Suppressor macrophage treated with lipopolysaccharide for 1 hour (primary cell): ENCODE results near the gene TIMP1.
"Not testable (repeated sequence)": the region's sequence is repeated elsewhere in the genome, so short reads cannot be mapped to it uniquely, and the experiment has no call there.

Experiments used
- DNase-seq, 3 donors: peaks; one replicate each; pipeline ENCODE4 v3.0.0-alpha.2; 2020 to 2022

The TIMP1 gene

DNA sequence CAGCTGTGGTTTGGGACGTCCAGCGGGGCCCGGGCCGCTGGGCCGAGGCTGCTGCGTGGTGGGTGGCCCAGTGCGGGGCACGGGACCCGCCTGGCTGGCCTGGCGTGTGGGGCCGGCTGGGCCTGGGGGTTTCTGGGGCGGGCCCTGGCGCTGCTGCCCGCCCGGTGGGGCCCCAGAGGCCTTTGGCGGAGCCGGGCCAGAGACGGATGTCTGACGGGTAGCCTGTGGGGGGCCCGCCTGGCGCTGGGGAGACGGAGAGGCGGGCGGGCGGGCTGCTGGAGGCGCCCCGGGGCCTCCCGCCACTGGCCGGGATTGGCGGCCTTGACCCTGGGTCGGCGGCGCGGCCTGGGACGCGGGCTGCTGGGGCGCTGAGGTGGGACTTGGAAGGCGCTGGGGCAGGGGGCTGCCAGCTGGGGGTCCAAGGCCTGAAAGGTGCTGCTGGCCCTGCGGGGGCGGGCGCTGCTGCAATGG, 8.1 kb upstream of the TIMP1 start:
- DNase-seq: no peak

DNA sequence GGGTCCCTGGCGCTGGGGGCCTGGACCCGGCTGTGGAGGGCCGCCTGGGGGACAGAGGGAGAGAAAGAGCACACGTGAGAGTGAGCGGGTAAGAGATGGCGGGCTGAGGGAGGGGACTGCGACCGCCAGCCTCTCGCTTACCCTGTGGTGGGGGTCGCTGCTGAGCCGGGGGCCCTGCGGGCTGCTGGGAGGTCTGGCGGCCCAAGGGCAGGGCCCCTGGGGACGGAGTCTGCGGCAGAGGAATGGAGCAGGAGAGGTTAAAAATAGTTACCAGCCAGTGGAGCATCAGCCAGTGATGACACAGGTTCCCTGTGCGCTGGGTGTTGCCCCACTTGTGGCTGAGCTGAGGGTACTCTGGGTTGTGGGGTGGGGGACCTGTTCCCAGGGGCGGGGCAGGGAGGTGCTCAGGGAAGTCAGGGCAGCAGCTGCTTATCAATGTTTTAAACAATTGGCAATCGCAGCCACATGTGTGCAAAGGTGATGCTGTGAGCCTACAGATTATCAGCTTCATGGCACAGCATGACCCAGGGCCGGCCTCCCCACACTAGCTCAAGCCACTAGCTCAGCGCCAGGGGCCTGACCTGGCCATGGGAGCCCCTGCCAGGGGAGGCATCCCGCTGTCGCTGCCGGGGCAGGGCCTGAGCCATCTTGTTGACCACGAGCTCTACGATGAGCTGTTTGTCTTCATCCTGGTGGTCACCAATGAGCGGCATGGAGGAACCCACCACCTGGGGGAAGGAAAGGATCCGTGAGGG, 7.5 kb upstream of the TIMP1 start:
- DNase-seq: no peak

DNA sequence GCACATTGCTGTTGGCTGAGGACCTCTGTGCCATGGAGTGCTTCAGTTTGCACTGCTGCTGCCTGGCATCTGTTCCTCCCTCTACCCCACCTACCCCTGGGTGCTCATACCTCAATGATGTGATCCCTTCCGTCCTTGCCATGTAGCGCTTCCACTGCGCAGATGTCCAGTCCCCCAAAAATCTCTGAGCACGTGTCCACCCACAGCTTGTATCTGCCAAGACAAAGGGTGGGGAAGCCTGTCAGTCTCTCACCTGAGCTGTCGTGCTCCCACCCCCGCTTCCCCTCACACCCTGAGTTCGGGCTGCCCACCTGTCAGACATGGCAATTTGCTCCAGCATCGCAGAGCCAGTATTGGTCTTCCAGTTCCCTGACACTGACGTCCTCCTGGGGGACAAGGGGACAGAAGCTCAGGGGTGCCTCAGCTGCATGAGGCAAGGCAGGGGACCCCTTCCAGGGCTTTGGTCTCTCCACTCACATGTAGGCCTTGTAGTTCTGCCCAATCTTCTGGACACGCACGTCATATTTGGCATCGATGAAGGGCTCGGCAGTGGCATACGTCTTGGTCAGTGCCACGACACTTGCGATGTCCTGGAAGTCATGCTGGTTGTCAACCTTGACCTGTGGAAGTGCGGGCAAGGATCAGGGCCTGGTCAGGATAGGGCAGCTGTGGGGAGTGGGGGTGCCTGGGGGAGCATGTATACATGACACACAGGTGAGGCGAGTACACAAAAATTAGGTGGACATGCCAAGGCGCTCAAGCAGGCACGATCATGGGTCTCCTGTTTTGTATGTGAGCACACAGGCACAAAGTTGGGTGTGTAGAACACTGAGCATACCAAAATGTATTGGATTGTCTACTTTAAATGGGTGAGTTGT, 6.0 kb upstream of the TIMP1 start:
- no peak for DNase-seq

DNA sequence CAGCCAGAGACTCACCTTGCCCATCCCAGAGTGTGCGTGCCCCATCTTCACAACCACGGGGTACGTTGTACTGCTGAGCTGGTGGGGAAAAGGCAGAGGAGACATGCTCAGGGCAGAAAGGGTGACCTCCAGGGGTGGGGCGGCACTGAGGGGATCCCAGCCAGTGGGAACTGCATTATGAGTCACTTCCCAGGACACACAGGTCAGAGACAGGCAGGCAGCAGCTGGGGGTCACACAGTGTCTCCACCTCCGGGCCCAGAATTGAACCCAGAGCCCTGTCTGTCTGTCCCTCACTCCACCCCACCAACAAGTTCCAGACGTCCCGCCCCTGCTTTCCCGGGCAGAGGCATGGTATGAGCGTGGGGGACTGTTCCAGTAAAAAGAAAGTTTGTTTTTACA, 4.8 kb upstream of the TIMP1 start:
- DNase-seq: peak in 1 of 3 donors; percentile 20

DNA sequence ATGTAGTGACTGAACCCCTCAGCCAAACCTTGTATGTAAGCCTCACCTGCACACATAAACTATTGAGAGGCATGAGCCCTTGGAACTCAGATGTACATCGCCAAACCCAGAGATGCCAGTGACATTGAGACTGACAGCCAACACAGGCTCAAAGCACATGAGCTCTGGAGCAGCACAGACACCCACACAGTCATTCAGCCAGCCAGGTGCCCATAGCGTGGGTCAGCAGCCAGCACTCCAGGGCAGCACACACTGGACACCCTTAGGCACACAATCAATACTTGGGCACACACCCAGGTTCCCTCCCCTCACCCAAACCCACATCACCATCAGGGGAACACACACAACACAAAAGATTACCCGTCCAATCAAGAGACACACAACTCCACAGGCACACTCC, 4.3 kb upstream of the TIMP1 start:
- DNase-seq: no peak

DNA sequence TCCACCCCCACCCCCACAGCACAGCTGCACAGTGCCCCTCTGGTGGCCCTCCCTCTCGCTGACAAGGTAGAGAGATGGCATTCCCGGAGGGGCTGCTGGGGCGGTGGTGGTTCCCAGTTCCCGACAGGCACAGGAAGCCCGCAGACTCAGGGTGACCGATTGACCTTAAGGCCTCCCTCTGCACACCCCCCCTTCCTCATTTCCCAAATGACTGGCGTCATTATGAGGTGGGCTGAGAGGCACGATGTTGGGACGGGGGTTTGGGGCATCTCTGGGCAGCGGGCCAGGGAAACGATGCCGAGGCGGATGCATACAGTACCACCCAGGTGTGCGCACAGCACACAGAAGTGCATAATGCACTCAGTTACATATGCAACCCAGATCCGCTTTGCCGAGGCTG, 3.5 kb upstream of the TIMP1 start:
- peak; percentile 49 to 71 (median 70) for DNase-seq

DNA sequence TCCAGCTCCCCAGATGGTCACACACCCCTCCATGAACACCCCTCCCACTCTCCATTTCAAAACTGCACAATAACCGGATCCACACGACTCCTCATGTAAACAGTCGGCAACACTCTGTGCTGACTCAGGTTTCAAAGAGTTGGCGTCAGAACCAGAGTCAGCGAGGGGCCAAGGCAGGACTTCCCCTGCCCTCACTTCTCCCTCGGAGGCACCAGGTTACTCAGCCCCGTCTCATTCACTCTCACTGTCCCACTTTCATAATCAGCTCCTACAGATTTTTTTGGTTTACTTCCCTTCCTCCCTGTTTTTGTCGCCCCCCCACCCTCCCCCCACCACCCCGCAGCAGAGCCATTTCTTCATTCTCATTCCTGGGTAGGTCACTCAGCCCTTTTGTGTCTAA, 2.7 kb upstream of the TIMP1 start:
- DNase-seq: peak; percentile 90 to 94 (median 91)

DNA sequence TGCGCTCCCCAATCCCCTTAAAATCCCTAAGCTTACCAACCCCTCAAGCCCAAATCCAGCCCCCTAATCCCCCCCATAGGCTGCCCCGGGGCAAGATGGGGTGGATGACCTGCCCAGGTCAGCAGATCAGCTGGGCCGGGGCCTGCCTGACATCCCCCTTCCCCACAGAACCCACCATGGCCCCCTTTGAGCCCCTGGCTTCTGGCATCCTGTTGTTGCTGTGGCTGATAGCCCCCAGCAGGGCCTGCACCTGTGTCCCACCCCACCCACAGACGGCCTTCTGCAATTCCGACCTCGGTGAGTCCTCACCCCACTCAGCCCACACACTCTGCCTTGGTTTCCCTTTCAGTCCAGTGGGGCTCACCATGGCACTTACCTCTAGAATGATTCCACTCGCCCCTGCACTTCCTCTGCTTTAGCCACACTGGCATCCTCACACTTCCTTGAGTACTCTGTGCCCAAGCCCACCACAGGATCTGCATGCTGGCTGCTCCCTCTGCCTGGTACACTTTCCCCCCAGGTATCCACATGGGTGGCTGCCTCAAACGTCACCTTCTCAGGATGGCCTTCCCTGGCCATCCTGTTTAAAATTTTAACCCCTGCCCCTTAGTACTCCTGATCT, 1.1 kb downstream of the TIMP1 start:
- no peak for DNase-seq

DNA sequence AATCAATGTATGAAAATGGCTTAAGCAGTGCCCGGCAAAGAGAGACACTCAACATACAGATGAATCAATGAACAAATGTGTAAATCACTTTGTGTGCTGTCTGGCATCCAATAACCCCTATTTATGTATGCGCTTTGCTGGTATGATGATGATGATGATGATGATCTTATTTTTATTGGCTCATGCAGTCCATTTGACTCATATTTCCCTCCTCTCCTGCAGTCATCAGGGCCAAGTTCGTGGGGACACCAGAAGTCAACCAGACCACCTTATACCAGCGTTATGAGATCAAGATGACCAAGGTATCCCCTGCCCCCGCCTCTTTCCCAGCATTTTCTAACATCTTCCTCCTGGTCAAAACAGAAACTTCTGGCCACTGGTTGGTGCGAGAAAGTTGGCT, 2.5 kb downstream of the TIMP1 start:
- no peak for DNase-seq

DNA sequence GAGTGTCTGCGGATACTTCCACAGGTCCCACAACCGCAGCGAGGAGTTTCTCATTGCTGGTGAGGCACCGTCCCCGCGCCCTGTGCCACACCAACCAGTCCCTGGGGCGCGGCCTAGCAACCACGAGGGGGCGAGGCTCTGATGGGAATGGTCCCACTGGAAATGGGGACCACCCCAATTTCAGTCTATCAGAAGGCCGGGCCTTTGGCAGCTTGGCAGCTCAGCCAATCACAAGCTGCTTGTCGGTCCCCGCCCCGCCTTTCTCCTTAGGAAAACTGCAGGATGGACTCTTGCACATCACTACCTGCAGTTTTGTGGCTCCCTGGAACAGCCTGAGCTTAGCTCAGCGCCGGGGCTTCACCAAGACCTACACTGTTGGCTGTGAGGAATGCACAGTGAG, 3.0 kb downstream of the TIMP1 start:
- no peak for DNase-seq

DNA sequence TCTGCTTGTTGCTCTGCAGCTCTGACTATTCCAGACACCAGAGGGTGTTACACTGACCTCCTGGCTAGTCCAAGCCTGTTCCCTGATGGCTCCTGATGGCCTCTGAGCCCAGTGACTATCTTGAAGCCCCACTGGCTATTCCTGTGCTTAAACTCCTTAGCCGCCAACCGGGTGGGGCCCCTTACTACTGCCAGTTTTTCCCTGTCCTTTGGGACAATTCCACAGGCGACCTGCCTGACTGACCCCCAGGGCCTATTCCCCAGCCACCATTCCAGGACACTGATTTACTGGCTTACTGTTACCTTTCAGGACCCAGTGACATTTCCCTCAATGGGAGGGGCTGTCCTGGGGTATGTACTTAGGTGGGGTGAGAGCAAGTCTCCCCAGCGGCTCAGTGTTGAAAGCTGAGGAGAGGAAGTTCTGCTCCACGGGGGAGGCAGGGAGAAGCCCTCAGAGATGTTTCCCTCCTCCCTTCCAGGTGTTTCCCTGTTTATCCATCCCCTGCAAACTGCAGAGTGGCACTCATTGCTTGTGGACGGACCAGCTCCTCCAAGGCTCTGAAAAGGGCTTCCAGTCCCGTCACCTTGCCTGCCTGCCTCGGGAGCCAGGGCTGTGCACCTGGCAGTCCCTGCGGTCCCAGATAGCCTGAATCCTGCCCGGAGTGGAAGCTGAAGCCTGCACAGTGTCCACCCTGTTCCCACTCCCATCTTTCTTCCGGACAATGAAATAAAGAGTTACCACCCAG, 4.0 kb downstream of the TIMP1 start:
- no peak for DNase-seq

DNA sequence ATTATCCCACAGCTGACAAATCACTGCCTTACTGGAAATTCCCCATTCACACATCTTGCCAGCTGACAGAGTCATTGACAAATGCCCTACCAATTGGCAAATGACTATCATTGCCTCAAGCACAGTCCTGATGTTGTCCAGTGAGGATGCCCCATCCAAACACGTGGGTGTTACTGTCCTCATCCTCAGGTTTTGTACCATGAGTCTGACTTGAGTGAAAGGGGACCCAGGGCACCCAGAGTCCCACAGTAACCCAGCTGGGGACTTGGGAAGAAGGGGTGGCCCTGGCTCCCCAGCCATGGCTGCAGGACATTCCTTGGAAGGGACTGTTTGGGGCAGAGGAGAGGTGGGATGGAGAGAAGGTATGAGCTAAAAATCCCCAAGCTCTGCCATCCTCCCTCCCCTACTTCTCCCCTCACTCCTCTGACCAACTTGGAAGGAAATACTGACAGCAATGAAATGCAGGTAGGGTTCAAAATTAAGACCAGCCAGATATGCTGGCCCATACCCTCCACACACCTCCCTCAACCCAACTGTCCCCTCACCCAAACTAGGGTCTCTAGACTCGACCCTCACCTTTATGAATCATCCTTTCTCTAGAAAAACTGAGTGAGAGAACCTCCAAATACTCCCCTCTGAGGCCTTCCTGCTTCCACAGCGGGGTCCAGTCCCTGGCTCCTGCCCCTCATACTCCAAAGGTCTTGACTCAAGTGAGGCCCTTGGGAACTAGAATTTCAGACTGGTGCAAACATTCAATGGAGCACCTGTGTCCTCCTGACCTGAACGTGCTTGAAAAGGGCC, 5.1 kb downstream of the TIMP1 start:
- peak; percentile 55 to 75 (median 60) for DNase-seq

DNA sequence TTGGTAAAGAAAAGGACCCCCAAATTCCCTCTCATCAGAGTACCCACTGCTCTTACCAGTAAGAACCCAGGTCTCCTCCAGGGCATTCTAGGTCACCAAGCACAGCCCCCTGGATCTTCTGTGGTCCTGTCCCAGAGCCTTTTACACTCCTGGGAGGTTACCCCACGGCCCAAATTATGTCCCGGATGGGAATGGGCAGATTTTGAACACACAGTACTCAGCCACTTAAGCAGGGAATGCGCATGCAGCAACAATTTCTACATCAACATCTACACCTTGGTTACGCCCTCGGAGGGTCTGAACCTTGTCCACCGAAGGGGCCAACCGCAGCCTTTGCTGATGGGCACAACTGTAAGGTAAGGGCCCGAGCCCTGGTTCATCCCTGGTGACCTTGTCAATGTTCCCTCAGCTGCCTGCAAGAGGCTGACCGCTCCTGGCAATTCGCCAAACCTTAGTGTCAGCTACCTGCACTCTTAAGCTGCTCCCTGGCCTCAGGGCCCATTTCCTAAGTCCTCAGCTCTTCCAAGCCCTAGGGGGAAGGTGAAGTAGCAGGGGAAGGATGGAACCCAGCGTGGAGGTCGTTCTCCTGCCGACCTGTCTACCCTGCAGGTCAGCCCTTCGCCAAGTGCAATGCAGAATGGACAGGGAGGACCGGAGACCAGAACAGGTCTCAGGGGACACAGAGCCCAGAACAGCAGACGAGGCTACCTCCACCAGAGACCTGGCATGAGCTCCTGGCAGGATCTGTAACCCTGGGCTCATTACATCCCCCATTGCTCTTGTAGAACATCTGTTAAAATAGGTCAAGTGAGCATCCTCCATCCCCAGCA, 5.9 kb downstream of the TIMP1 start:
- DNase-seq: no peak

DNA sequence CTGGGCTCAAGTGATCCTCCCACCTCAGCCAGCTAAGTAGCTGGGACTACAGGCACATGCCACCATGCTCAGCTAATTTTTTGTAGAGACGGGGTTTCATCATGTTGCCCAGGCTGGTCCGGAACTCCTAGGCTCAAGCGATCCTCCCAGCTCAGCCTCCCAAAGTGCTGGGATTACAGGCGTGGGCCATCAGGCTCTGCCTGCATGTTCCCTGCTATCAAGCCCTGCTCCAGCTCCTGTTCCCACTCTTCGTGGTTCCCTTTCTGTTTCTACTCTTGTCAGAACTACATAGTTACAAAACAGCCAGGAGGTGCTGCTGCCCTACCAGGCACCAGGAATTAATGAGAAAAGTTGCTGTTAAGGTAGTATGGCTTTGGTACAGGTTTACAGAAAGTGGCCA, 8.7 kb downstream of the TIMP1 start:
- no peak for DNase-seq

DNA sequence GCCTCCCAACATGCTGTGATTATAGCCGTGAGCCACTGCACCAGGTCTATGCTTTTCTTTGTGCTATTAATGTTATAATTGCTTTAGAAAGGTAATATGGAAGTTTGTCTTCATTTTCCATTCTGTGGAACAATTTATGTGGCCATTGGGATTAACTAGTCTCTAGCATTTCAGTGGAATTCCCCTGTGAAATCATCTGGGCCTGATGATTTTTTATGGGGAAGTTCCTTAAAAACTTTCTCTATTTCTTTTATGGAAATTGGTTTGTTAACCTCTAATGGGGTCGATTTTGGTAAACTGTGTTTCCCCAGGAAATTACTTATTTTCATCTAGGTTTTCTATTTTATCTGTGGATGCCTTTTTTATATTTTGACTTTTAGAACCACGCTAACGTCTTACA, 11.3 kb downstream of the TIMP1 start:
- peak; percentile 55 to 80 (median 71) for DNase-seq

DNA sequence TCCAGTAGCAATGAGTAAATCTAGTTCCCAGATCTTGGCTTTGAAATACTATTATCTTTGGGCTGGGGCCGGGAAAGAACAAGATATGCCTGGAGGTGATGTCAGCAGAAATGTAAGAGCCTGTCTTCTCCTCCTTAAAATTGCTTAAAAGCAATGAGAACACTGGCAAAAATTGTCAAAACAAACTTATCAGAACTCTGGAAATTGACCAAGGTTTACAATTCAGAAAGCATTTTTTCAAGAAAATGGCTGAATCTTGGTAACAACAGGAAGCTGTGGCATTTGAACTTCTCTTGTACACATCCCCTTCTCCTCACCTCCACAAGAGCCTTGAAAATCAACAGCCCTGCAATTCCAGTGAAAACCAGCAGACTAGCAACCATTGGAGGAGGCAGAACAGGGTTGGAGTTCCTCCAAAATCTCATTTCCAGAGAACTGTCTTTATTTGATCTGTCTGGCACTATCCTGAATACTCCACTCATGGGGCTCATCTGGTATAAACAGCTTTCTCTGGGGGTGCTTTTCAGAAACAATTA, 13.5 kb downstream of the TIMP1 start:
- DNase-seq: no peak

DNA sequence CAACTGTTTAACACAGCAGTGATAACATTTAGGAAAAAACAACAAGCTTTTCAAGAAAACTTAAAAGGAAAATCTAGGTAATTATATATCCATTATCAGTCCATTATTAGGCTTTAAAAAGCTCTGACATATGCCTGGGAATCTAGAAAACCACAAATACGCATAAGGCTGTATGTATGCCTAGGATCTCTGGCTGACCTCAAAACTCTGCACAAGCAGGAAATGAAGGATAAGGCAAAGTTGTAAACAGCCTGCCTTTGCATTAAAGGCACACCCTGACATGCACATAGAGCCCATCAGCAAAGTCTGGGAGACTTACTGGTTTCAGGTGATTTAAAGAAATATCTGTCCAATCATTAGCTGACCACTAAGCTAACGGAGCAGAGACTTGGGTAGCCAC, 14.0 kb downstream of the TIMP1 start:
- no peak for DNase-seq

DNA sequence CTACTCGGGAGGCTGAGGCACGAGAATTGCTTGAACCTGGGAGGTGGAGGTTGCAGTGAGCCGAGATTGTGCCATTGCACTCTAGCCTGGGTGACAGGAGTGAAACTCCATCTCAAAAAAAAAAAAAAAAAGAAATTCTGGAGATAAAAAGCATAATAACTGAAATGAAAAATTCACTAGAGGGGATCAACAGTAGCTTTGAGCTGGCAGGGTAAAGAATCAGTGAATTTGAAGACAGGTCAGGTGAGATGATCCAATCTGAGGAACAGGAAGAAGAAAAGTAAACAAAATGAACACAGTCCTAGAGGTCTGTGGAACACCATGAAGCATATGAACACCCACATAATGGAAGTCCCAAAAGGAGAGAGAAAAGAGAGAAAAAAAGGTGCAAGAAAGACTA, 15.0 kb downstream of the TIMP1 start:
- DNase-seq: no peak

DNA sequence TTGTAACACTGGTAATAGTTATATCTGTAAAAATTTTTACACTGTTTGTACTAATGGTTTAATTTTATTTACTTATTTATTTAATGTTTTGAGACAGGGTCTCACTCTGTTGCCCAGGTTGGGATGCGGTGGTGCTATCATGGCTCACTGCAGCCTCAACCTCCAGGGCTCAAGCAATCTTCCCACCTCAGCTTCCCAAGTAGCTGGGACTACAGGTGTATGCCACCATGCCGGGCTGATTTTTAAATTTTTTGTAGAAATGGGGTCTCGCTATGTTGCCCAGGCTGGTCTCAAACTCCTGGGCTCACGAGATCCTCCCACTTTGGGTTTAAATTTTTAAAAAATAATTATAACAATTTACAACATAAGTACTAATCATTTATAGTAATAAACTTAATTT, 20.9 kb downstream of the TIMP1 start:
- DNase-seq: not testable (repeated sequence)

DNA sequence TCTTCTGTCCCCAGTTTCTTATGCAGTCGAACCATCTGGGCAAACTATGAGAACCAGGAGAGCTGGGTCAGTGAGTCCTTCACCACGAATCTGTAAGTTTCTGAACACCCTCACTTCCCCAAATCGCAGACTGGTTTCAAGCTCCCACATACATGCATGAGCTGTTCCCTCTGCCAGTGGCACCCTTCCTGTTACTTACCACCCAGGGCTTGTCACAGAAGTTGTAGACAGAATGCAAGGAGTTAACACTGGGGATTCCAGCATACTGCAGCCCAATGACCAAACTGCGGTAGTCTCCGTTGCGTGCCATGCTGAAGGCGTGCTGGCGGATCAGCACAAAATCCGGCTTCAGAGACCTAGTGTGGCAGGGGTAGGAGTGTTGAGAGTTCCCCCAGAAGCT, 22.8 kb downstream of the TIMP1 start:
- DNase-seq: peak; percentile 65 to 75 (median 69)

DNA sequence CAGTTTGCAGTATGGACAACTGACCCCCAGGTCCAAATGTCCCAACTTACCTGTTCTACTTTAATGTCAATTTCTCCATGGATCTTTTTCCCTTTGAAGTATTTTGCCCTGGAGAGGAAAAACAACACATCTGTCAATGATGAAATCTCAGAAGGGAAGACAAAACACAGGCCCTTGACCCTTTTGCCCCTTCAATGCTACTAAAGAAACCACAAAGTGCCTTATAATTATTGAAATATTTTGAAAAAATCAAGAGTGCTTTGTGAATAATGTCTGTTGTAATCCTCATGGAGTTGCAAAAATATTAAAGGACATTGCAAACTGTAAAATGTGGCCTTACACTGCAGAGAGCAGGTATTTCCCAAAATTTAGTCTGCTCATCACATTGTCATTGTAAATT, 24.9 kb downstream of the TIMP1 start:
- no peak for DNase-seq
